Left forelimb (tissue), 1 donor: Measurements from ENCODE around the gene HMGN5.

Source experiments
- DNase-seq: peaks from one replicate; pipeline ENCODE4 v3.0.0-alpha.2; 2018; ENCODE audit warnings: low spot score

Gene HMGN5, protein sequence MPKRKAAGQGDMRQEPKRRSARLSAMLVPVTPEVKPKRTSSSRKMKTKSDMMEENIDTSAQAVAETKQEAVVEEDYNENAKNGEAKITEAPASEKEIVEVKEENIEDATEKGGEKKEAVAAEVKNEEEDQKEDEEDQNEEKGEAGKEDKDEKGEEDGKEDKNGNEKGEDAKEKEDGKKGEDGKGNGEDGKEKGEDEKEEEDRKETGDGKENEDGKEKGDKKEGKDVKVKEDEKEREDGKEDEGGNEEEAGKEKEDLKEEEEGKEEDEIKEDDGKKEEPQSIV

GRCh38 chrX:81201671-81202455 lies at the start of gene HMGN5, which contains the start of gene SH3BGRL:
Gene HMGN5 (minus strand): TSS chrX:81201913. CDS start chrX:81121549, 80,364 bp downstream.
Gene SH3BGRL (plus strand): TSS chrX:81202102. CDS start chrX:81202201, 99 bp downstream.
- DNase-seq: peak; percentile 83

DNA sequence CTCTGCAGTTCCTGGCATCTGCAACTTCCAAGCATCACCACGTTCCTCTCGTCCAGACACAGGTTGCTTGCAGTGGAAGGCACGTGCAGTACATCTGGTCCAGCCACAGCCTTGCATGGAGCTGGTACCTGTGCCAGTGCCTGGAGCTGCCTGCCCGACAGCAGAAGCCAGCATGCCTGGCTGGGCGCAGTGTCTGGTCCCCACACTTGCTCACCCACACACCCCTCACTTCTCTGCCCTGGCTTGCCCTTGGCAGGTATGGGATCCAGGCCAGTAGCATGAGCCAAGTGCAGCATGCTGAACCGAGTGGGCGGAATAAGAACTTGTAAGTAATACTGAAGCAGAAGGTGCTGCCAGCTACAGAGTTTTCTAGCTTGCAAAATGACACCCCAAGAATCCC lies 40.0 kb upstream of the HMGN5 start:
- DNase-seq: no peak

DNA sequence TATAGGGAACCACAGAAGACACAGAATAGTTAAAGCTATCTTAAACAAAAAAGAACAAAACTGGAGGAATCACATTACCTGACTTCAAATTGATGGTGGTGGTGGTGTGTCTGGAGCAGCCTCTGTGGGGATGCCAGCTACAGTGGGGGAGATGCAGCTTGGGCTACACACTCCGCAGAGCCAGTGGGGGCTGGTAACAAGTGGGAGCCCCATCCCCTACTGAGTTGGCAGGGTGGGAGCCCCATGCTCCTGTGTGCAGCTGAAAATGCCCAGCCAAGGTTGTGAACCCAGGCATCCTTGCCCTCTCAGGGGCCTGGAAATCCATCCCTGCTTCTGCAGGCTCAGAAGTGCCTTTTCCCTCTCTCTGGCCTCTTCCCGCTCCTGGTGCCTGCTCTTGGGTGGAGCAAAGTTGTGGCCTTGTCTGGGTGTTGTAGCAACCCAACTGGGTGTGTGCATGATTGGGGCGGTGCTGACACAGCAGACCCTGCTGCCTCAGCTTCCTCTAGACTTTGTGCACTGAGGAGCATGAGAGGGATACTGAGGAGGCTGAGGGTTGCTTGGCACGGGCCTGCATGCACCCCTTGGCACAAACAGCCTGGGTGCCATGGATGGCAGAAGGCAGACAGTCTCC lies 39.1 kb upstream of the HMGN5 start:
- no peak for DNase-seq

DNA sequence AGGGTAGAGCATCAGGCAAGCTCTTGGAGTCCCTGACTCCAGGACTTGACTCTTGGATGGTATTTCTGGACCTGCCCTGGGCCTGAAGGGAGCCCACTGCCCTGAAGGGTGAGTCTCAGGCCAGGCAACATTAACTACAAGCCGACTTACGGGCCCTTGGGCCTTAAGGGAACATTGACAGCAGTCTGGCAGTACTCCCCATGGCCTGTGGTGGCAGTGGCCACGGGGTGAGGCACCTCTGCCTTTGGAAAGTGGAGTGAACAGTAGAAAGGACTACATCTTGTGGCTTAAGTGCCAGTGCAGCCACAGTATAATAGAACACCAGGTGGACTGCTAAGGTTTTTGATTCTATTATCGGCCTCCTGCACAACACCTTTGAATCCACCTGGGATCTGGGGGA lies 36.5 kb upstream of the HMGN5 start:
- no peak for DNase-seq

DNA sequence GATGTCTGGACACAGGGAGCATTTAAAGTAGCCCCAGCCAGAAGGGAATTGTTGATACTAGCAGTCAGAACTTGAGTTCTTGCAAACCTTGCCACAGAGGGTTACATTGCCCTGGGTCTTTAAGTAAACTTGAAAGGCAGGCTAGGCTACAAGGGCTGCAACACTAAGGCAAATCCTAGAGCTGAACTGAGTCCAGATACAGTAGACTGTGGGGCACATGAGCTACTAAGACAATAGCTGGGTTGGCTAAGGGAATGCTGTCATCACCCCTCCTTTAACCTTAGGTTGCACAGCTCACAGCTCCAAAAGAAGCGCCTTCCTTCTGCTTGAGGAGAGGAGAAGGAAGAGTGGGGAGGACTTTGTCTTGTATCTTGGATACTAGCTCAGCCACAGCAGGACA lies 35.8 kb upstream of the HMGN5 start:
- no peak for DNase-seq

- DNase-seq: no peak
Observed at GRCh38 chrX:81232218-81232617, 30.5 kb upstream of the HMGN5 start.

DNA sequence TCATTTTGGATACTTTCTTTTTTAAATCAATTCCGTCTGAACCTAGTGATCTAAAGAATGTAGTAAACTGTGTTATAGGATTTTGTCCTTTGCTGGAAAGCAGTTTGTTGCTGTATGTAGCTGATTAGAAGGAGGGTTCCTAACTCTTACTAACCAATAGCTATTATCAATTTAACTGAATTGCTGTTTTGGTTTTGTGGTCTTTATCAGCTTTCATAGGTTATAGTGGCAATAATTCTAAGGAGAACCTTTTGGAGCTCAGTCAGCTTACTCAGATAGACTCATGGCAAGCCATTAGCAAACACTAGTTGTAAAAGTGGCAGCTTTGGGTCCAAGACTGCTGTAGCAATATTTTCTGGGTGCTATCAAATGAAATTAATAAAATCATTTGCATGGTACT lies 29.8 kb upstream of the HMGN5 start:
- DNase-seq: no peak

DNA sequence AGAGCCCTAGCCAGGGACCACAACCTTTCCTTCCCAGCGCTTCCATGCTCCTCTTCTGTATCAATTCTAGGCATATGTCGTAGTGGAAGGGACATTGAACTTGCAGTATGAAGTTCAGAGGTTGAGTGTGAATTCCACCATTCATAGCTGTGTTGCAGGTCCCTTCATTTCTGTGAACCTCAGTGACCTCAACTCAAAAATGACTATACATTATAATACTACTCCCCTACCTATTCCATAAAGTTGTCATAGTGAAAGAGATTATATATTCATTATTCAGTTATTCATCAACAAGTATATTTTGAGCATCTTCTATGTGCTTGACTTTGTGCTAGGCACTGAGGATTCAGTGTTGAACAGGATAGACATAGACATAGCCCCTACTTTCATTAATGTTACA lies 28.2 kb upstream of the HMGN5 start:
- DNase-seq: no peak

- no peak for DNase-seq
Observed at GRCh38 chrX:81229229-81229628, 27.5 kb upstream of the HMGN5 start.

DNA sequence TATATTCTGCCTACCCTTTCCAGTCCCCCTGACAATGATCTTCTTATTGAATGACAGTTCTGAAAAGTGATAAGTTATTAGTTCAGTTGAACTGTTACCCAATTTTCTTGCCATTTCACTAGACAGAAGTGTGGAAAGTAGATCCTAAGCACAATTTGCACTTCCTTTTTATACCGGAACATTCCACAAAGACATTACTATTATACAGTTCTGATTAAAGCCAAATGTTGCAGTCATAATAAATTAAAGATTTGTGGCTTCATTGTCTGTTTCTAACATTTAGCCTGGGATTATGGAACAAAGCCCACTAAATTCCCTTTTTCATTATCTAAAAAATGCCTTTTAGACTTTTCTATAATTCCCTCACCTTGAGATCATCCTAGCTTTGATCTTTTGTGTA lies 14.0 kb upstream of the HMGN5 start:
- no peak for DNase-seq

DNA sequence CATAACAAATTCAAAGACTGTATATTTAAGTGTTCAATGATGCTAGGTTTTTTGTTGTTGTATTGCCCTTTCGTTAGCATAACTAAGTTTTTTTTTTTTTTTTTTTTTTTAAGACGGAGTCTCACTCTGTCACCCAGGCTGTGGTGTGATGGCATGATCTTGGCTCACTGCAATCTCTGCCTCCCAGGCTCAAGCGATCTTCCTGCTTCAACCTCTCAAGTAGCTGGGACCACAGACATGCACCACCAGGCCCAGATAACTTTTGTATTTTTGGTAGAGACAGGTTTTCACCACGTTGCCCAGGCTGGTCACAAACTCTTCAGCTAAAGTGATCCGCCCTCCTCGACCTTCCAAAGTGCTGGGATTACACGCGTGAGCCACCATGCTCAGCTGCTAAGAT lies 7.2 kb upstream of the HMGN5 start:
- no peak for DNase-seq

DNA sequence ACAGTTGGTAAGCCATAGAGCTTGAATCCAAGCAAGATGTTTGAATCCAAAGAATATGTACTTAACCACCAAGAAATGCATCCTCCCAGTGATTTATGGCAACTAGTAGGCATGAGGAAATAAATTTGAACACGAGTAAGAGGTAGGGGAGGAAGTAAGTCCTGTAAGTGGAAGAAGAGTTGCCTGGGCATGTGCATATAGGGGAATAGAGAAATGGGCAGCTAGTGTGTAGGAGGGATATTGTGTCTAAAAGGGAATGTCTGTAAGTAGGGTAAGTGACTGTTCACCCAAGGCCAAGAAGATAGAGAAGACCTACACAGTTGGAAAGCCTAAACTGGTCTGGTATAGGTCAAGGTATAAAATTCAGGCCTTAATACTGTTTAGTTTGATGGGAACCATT lies 4.8 kb upstream of the HMGN5 start:
- no peak for DNase-seq

DNA sequence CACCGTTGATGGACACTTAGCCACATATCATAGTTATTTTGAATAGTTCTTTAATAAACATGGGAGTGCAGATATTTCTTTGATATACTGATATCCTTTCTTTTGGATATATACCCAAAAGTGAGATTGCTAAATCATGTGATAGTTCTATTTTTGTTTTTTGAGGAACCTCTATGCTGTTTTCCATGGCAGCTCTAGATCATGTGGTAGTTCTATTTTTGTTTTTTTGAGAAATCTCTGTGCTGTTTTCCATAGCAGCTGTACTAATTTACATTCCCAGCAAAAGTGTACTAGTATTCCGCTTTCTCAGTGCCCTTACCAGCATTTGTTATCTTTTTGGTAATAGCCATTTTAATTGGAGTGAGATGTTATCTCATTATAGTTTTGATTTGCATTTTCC lies 3.8 kb upstream of the HMGN5 start:
- DNase-seq: no peak

GRCh38 chrX:81202943-81203342 lies 1.2 kb upstream of the HMGN5 start:
- DNase-seq: no peak

GRCh38 chrX:81202456-81202819 lies 725 bp upstream of the HMGN5 start:
- DNase-seq: no peak

- DNase-seq: no peak
Observed at GRCh38 chrX:81201071-81201470, 642 bp downstream of the HMGN5 start.

- no peak for DNase-seq
Observed at GRCh38 chrX:81195712-81196111, 6.0 kb downstream of the HMGN5 start.

DNA sequence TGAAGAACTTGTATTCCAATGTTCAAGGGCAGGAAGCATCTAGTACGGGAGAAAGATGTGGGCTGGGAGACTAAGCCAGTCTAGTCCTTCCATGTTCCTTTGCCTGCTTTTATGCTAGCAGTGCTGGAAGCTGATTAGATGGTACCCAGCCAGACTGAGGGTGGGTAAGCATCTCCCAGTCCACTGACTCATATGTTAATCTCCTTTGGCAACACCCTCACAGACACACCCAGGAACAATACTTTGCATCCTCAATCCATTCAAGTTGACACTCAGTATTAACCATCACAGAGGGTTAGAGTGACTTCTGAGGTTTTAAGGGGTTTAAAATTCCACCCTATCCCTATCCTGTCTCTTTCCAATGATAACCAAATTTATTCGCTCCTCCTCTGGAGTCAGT lies 6.5 kb downstream of the HMGN5 start:
- no peak for DNase-seq

- DNase-seq: no peak
Observed at GRCh38 chrX:81174286-81174685, 27.4 kb downstream of the HMGN5 start.

GRCh38 chrX:81168391-81168790 lies 33.3 kb downstream of the HMGN5 start:
- DNase-seq: no peak

- peak; percentile 86 for DNase-seq
Observed at GRCh38 chrX:81121513-81122363, 80.0 kb downstream of the HMGN5 start.

DNA sequence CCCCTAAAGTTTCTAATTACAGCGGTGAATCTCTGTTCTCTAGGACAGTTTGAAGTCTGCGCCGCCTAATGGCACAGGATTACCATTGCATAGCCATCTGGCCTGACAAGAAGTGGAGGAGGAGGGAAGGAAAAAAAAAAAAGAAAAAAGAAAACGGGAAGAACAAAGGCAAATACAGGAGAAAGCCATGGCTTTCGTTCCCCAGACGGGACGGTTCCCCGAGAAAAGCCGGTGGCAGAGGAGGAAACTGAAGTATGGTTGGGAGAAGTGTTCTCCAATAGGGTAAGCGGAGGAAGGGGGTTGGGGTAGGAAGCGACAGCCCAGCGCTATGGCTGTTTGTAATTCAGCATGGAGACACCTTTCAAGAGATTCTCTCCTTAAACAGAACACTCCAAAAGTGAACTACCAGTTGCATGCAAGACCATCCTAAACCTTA lies 80.8 kb downstream of the HMGN5 start:
- no peak for DNase-seq
